Tibial artery (tissue), 4 donors: ENCODE results near the gene LPP.

ENCODE experiments used
- DNase-seq, 2 donors: peaks; one replicate each; pipeline ENCODE4 v3.0.0-alpha.2; 2019
- H3K27ac ChIP-seq, 2 donors: fragments of 200-600 bp; sonication (generic) in 1 of 2; 1 replicate in 1 of 2; 2 replicates in 1 of 2; pipeline ENCODE4 v1.5.1; 2018 to 2019; ENCODE audit warnings: mild to moderate bottlenecking in 1 of 2
- H3K27me3 ChIP-seq, 2 donors: fragments of 200-600 bp; sonication (generic) in 1 of 2; one replicate each; pipeline versions ENCODE4 v1.5.1 to v1.6.0; 2016 to 2019
- H3K36me3 ChIP-seq, 3 donors: fragments of 200-600 bp; sonication (generic) in 2 of 3; one replicate each; pipeline ENCODE4 v1.5.1; 2016 to 2019; ENCODE audit warnings: mild to moderate bottlenecking in 2 of 3
- H3K4me1 ChIP-seq, 4 donors: fragments of 200-600 bp; sonication (generic) in 2 of 4; 1 replicate in 3 of 4; 2 replicates in 1 of 4; pipeline ENCODE4 v1.5.1; 2016 to 2019
- H3K4me3 ChIP-seq, 2 donors: fragments of 200-600 bp; sonication (generic) in 1 of 2; 1 replicate in 1 of 2; 2 replicates in 1 of 2; pipeline ENCODE4 v1.5.1; 2018 to 2019; ENCODE audit warnings: mild to moderate bottlenecking in 2 of 2
- H3K9me3 ChIP-seq, 3 donors: fragments of 200-600 bp; sonication (generic) in 1 of 3; one replicate each; pipeline ENCODE4 v1.5.1; 2016 to 2019
- intact Hi-C: fragments of 100-400 bp; cut with DNase I; formaldehyde crosslinking; loops from one replicate; pipeline ENCODE4 v1.15.0; 2023; ENCODE audit warnings: low total_unique reads
- TF ChIP-seq, protein P1 (sequence below), 2 experiments: fragments of 200-600 bp in 1 of 2; fragments of 450-650 bp in 1 of 2; IDR thresholded peaks; one replicate each; pipeline ENCODE4 v1.5.1; 2017 to 2019; ENCODE audit warnings: antibody characterized with exemption in 2 of 2, mild to moderate bottlenecking in 1 of 2, moderate library complexity in 1 of 2

Gene LPP

DNA sequence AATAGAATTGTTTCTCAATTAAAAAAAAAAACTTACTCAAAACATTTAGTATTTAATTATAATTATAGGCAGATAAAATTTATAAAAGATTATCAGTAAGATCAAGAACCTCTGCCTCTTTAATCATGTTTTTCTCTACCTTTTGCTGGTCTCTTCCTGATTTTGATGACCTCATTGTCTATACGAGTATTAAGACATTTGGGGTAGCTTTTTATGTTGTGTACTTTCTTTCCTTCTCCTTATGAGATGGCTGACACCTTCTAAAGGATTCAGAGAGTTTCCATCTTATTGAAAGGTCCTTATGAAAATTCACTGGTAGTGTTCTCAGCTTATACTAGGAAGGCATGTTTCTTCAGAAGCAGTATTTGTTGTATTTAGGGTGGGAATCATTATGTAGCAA is 426.3 kb downstream of the LPP start:
- Histone ChIP-seq H3K4me1 (peaks cover 0 to 98% (median 61%) of the 10 kb centered on the region in 4 donors), H3K27me3 (no peaks in the 10 kb centered on the region), H3K4me3 (no peak overlapping the region), H3K27ac (peak overlapping the region; percentile 68 to 84), H3K9me3 (no peaks in the 10 kb centered on the region), H3K36me3 (no peaks in the 10 kb centered on the region)
- intact Hi-C loops = no loop called here
- TF ChIP-seq, protein P1, sequence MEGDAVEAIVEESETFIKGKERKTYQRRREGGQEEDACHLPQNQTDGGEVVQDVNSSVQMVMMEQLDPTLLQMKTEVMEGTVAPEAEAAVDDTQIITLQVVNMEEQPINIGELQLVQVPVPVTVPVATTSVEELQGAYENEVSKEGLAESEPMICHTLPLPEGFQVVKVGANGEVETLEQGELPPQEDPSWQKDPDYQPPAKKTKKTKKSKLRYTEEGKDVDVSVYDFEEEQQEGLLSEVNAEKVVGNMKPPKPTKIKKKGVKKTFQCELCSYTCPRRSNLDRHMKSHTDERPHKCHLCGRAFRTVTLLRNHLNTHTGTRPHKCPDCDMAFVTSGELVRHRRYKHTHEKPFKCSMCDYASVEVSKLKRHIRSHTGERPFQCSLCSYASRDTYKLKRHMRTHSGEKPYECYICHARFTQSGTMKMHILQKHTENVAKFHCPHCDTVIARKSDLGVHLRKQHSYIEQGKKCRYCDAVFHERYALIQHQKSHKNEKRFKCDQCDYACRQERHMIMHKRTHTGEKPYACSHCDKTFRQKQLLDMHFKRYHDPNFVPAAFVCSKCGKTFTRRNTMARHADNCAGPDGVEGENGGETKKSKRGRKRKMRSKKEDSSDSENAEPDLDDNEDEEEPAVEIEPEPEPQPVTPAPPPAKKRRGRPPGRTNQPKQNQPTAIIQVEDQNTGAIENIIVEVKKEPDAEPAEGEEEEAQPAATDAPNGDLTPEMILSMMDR (IDR thresholded peaks at IDR 0.05) = no peak
- DNase-seq = no peak

DNA sequence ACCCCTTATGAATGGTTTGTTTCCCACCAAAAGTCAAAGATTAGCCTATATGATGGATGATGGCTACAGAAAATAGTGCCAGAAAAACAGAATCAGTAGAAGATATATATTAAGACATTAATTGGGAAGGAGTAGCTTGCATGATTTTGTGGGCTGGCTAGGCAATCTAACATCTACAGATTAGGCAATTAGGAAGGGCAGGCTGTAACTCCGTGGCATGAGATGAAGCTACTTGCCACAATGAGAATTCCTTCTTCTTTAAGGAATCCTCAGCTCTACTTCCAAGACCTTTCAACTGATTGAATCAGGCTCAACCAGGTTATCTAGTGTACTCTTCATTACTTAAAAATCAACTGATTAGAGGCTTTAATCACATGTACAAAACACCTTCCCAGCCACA is 426.7 kb downstream of the LPP start:
- H3K4me3 ChIP-seq = no peak overlapping the region
- no peaks in the 10 kb centered on the region for H3K36me3 ChIP-seq
- no peaks in the 10 kb centered on the region for H3K27me3 ChIP-seq
- TF ChIP-seq, protein P1 (IDR thresholded peaks at IDR 0.05) = no peak
- H3K27ac ChIP-seq = peak overlapping the region; percentile 68 to 84
- no peak for DNase-seq
- no peaks in the 10 kb centered on the region for H3K9me3 ChIP-seq
- intact Hi-C loops = no loop called here
- peaks cover 0 to 98% (median 59%) of the 10 kb centered on the region in 4 donors for H3K4me1 ChIP-seq

DNA sequence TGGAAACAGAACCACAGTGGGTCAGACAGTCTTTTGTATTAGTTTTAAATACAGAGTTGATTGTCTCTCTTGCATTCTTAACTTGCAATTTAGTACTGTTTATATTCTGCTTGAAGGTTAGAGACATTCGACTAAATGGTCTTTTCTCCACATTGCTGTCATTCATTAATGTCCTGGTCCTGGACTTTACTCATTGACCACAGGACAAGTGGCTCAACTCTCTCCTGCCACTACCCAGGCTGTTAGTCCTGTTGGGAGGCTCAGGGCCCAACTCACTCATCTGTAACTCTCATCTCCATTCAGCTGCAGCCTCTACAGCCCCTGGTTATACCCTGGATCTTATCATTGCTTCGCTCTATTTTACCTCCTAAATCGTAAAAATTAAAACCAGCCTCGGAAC is 427.4 kb downstream of the LPP start:
- no peak for DNase-seq
- Histone ChIP-seq H3K9me3 (no peaks in the 10 kb centered on the region), H3K36me3 (no peaks in the 10 kb centered on the region), H3K27me3 (no peaks in the 10 kb centered on the region), H3K27ac (peak overlapping the region; percentile 68 to 84), H3K4me3 (no peak overlapping the region), H3K4me1 (peaks cover 0 to 98% (median 55%) of the 10 kb centered on the region in 4 donors)
- intact Hi-C loops = no loop called here
- TF ChIP-seq, protein P1 (IDR thresholded peaks at IDR 0.05) = no peak

DNA sequence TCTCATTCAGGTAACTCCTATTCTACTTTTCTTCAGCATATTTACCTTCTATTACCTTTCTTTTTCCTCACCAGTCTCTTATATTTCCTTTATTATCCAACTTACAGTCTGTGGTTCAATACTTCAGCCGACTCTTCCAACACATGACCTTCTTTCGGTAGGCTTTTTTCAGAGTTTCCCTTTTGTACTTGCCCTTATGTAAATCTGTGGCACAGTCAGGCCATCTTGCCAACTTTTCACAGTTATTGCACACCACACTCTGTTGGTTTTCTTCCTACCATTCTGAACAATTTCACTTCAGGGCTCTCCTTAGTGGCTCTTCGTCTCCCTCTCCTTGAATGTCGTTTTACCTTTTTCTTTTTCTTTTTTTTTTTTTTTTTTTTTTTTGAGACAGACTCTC is 427.8 kb downstream of the LPP start:
- H3K4me3 ChIP-seq = no peak overlapping the region
- H3K4me1 ChIP-seq = peaks cover 0 to 98% (median 57%) of the 10 kb centered on the region in 4 donors
- no peak for DNase-seq
- H3K9me3 ChIP-seq = no peaks in the 10 kb centered on the region
- TF ChIP-seq, protein P1 (IDR thresholded peaks at IDR 0.05) = no peak
- H3K27me3 ChIP-seq = no peaks in the 10 kb centered on the region
- no peaks in the 10 kb centered on the region for H3K36me3 ChIP-seq
- intact Hi-C loops = no loop called here
- peak overlapping the region; percentile 68 to 84 for H3K27ac ChIP-seq

DNA sequence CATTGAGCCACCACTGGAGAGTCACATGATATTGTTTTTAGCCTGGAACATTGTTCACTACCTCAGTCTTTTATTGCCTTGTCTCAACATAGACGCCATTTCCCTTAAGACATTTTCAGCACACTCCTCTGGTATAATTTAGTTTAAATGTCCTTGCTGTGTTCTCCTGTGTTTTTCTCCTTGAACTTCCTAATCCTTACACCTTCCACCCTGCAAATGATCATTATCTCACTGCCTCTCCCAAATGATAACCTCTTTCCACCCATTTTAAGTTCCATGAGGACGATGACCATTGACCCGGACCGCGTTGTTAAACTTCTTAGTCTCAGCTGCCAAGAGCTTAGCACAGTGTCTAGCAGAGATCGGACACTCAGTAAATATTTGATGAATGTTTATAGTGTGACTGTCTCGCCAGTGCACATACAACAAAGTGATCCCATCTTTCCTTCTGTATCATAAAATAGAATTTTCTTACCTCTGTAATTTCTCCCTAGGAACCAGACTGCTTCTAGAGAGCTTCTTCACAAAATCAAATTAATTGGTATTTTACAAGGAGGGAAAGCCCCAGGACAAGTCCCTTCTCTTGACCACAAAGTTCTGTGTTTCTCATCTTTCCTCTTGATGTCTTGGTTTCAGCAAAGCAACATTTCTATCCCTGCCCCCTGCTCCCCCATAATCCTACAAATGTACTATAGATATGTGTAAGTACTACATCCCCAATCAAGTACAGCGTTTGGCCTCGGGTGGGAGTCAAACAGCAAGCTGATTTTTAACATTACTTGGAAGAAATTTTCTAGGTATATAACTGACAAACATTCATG is 429.6 kb downstream of the LPP start:
- TF ChIP-seq, protein P1 (IDR thresholded peaks at IDR 0.05) = no peak
- no peaks in the 10 kb centered on the region for H3K36me3 ChIP-seq
- no peak for DNase-seq
- peaks cover 0 to 92% (median 47%) of the 10 kb centered on the region in 4 donors for H3K4me1 ChIP-seq
- no peak overlapping the region for H3K4me3 ChIP-seq
- no peaks in the 10 kb centered on the region for H3K9me3 ChIP-seq
- no peaks in the 10 kb centered on the region for H3K27me3 ChIP-seq
- intact Hi-C loops = no loop called here
- H3K27ac ChIP-seq = peak overlapping the region; percentile 41 to 84
